Measurements from ENCODE around the gene JMJD7.

Gene JMJD7

GRCh38 chr15:41792000-41792637 lies 35.8 kb upstream of the JMJD7 start:
- DNase-seq (no peak), ATAC-seq (replicated peaks) (no peak)
- H3K4me3 Mint-ChIP-seq, result peak overlapping the region; percentile 57 to 68
- no peaks in the 10 kb centered on the region for H3K27me3 Mint-ChIP-seq
- H3K9me3 Mint-ChIP-seq, result peaks cover 2 to 4% of the 10 kb centered on the region in 2 donors
- H3K4me1 Mint-ChIP-seq, result peaks cover 66 to 85% of the 10 kb centered on the region in 2 donors
- peak overlapping the region; percentile 70 for H3K27ac Mint-ChIP-seq
- H3K36me3 Mint-ChIP-seq, result peaks cover 8 to 11% of the 10 kb centered on the region in 2 donors

DNA sequence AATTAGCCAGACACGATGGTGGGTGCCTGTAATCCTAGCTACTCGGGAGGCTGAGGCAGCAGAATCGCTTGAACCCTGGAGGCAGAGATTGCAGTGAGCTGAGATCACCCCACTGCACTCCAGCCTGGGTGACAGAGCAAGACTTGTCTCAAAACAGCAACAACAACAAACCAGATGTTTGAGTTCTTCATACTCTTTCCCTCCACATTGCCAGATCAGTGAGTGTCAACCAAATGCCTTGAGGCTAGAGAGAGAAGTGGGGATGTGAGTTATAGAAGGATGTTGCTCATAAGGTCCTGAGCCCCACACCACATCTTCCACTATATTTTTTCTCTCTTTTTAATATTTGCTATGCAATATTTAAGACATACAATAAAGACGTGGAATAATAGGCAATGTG lies 33.8 kb upstream of the JMJD7 start:
- Mint-ChIP-seq H3K4me1 (peaks cover 72 to 88% of the 10 kb centered on the region in 2 donors), H3K27me3 (no peaks in the 10 kb centered on the region), H3K36me3 (peaks cover 8 to 11% of the 10 kb centered on the region in 2 donors), H3K4me3 (no peak overlapping the region), H3K27ac (peak overlapping the region; percentile 25), H3K9me3 (peaks cover 2 to 4% of the 10 kb centered on the region in 2 donors)
- DNase-seq, result no peak
- no peak for ATAC-seq (replicated peaks)

DNA sequence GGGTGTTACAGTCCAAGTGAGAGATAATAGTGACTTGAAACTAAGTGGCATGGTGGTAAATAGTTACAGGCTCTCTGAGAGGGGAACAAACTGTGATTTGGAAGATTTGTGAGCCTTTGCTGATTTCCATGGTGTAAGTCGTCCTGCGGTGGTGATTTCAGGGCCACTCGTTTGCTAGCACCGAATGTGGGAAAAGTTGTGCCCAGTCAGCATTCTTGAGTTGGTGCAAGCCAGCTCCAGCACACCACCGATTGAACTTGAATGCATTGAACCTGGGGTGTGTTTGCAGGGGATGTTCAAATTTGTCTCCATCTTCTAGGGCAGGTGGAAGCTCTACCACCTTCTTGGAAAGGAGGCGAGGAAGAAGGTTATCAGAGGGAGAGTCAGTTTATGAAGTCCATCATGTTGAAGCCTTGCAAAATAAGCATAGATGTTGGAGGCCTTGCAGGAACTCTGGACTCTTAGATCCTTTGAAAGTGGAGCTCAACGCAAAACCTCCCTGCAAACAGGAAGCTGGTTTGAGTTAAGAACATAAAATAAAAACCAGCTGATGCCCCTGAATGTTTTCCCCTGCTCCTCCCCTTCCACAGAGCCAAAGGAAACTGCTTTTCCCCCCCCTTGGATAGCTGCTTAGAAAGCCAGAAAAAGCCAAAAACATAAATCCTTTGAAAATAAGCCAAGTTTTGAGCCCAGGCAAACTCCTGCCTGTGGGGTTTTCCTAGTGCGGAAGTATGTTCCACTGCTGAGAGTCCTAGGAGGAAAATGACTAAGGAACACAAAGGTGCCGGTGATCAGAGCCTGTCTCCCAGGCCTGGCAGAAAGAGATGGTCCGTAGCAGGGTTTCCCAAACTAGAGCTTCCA lies 31.7 kb upstream of the JMJD7 start:
- DNase-seq, result no peak
- H3K27ac Mint-ChIP-seq, result peak overlapping the region; percentile 42
- no peak for ATAC-seq (replicated peaks)

DNA sequence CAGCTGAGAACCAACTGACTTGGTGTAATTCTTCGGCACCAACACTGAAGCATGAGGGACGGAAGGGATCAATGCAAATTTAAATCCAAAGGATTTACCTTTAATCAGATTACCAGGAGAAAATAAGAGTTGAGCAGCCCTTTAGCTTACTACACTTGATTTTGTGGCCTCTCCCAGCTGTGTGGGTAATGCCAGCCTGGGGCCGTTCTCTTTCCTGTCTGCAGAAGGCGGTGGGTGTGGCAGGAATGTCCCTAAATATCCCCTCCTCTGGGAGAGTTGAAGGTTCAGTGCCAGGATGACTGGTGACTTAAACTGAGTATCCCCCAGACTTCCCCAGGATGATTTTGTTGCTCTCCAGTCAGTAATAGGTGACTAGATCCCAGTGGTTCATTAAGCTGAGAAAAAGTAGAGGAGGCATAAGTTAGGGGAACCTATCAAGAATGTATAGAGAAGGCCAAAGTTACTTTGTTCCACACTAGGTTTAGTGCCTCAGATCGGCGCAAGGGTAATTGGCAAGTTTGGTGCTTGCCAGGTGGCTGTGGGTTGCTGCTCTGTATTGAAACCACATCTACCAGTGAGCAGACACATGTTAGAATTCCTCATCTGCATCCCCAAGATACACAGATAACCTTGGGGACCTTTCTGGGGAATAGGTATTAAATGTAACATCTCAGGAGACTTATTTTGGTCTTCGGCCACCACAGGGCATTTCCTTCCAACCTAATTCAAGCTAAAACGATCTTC lies 30.5 kb upstream of the JMJD7 start:
- peaks cover 51 to 72% of the 10 kb centered on the region in 2 donors for H3K4me1 Mint-ChIP-seq
- ATAC-seq (replicated peaks) (peak; percentile 5 to 27), DNase-seq (peak; percentile 30)
- H3K4me3 Mint-ChIP-seq, result peak overlapping the region; percentile 31 to 34
- no peaks in the 10 kb centered on the region for H3K27me3 Mint-ChIP-seq
- H3K9me3 Mint-ChIP-seq, result peaks cover 2 to 4% of the 10 kb centered on the region in 2 donors
- H3K36me3 Mint-ChIP-seq, result peaks cover 23 to 29% of the 10 kb centered on the region in 2 donors
- H3K27ac Mint-ChIP-seq, result peak overlapping the region; percentile 72

More for the DNA sequence above, 31.7 kb upstream of the JMJD7 start:
- H3K27me3 Mint-ChIP-seq, result no peaks in the 10 kb centered on the region
- H3K36me3 Mint-ChIP-seq, result peaks cover 24 to 26% of the 10 kb centered on the region in 2 donors
- no peak overlapping the region for H3K4me3 Mint-ChIP-seq
- peaks cover 62 to 84% of the 10 kb centered on the region in 2 donors for H3K4me1 Mint-ChIP-seq
- peaks cover 2 to 4% of the 10 kb centered on the region in 2 donors for H3K9me3 Mint-ChIP-seq

DNA sequence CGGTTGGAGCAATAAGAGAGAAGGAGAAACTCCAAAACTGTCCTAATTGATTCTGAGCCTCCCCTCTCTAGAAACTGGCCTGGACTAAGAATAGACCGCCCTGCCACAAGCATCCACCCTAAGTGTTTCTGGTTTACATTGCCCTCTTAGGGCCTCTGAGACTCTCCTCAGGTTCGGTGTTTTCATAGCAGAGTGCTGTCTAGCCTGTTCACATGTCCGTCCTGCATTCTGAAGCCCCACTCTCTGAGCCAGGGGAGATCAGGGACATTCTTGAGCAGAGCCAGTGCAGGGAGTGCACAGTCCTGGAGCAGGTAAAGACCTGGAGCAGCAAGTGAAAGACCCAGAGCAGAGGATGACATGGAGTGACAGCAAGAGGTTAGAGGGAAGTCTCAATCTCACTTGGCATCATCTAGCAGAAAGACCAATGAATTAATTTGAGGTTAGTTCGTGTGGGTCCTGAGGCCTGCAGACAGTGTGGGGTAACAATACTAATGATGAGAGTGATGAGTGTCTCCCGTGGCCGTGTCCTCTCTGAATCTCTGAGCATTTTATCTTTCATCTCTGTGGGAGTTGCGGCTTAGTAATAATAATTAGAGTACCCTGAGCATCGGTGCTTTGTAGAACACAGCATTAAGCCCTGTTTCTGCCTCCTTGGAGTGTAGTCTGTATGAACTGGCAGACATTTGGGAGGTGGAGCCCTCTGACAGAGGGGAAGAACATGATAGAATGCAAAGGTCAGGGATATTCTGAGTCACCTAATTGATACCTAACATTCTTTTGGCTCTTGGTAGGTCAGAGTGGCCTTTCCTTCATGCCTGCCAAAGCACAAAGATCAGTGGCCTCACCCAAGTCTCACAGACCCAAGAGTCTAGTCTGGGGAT lies 29.0 kb upstream of the JMJD7 start:
- Mint-ChIP-seq H3K4me3 (peak overlapping the region; percentile 27 to 60), H3K9me3 (peaks cover 2 to 4% of the 10 kb centered on the region in 2 donors), H3K4me1 (peaks cover 44 to 66% of the 10 kb centered on the region in 2 donors), H3K36me3 (peaks cover 23 to 28% of the 10 kb centered on the region in 2 donors), H3K27ac (peak overlapping the region; percentile 72), H3K27me3 (no peaks in the 10 kb centered on the region)
- DNase-seq (no peak), ATAC-seq (replicated peaks) (peak; percentile 87 to 91)

DNA sequence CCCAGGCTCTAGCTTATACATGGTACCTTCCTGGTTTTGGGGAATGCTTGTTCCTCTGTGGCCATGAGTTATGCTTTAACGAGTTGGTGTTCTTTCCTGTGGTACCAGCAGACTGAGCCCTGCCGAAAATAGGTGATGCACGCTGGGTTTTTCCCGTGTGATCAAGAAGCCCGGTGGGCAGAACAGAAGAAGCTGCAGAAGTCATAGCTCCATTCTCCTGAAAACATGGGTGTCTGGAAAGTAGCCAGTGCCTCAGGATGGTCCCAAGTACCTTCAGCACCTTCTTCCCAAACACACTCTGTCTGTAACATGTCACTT lies 28.4 kb upstream of the JMJD7 start:
- Mint-ChIP-seq H3K4me1 (peaks cover 42 to 66% of the 10 kb centered on the region in 2 donors), H3K27ac (peak overlapping the region; percentile 72)

DNA sequence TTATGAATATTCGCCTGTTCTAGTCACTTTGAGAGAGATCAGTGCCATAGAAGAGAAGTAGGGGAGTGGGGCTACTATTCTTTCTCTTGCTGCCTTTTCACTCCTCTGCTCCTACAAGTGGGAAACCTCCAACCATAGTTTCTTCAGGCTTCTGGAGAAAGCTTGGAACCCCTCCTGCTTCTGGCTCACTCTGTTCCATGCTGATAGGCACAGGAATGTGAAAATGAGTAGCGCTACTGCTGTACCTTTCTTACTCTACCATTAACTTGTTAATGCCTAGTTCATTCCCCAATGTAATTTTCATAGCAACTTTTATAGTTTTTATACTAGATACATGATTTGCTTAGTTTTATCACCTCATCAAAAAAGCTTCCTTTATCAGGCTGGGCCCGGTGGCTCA lies 26.7 kb upstream of the JMJD7 start:
- ATAC-seq (replicated peaks) (no peak), DNase-seq (no peak)
- Mint-ChIP-seq H3K9me3 (no peaks in the 10 kb centered on the region), H3K27ac (no peak overlapping the region), H3K27me3 (no peaks in the 10 kb centered on the region), H3K36me3 (peaks cover 25 to 33% of the 10 kb centered on the region in 2 donors), H3K4me3 (no peak overlapping the region), H3K4me1 (peaks cover 39 to 56% of the 10 kb centered on the region in 2 donors)

More for the DNA sequence above, 28.4 kb upstream of the JMJD7 start:
- peaks cover 2 to 4% of the 10 kb centered on the region in 2 donors for H3K9me3 Mint-ChIP-seq
- peak overlapping the region in 1 of 2 donors; percentile 60 for H3K4me3 Mint-ChIP-seq
- DNase-seq (peak; percentile 44), ATAC-seq (replicated peaks) (no peak)
- H3K27me3 Mint-ChIP-seq, result no peaks in the 10 kb centered on the region
- H3K36me3 Mint-ChIP-seq, result peaks cover 26 to 32% of the 10 kb centered on the region in 2 donors

- DNase-seq, result no peak
- peaks cover 34 to 48% of the 10 kb centered on the region in 2 donors for H3K4me1 Mint-ChIP-seq
- no peaks in the 10 kb centered on the region for H3K27me3 Mint-ChIP-seq
- no peak overlapping the region for H3K4me3 Mint-ChIP-seq
- no peaks in the 10 kb centered on the region for H3K9me3 Mint-ChIP-seq
- no peak for ATAC-seq (replicated peaks)
- peaks cover 27 to 34% of the 10 kb centered on the region in 2 donors for H3K36me3 Mint-ChIP-seq
- no peak overlapping the region for H3K27ac Mint-ChIP-seq
These were observed 25.9 kb upstream of the JMJD7 start for GRCh38 chr15:41801850-41802455.

DNA sequence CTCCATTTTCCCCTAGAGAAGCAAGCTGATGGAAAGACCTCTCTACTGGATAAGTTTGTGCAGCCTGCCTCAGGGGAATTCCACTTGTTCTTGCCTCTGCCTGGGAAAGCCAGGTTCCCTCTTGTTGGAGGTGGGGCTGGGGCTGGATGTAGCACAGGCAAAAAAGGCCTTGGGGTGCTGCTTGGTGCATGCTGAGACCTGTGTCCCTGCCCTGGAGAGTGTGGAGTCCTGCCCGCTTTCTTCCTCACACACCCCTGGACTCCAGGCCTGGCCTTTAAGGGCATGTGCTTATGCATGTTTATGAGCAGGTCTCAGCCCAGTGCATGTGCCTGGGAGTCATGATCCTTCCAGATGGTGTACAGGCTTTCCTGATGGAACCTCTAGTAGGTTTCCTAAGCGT lies 23.5 kb upstream of the JMJD7 start:
- H3K4me1 Mint-ChIP-seq, result peaks cover 16 to 32% of the 10 kb centered on the region in 2 donors
- no peaks in the 10 kb centered on the region for H3K27me3 Mint-ChIP-seq
- no peak overlapping the region for H3K4me3 Mint-ChIP-seq
- H3K27ac Mint-ChIP-seq, result no peak overlapping the region
- DNase-seq (no peak), ATAC-seq (replicated peaks) (no peak)
- H3K9me3 Mint-ChIP-seq, result no peaks in the 10 kb centered on the region
- H3K36me3 Mint-ChIP-seq, result peaks cover 30 to 34% of the 10 kb centered on the region in 2 donors

DNA sequence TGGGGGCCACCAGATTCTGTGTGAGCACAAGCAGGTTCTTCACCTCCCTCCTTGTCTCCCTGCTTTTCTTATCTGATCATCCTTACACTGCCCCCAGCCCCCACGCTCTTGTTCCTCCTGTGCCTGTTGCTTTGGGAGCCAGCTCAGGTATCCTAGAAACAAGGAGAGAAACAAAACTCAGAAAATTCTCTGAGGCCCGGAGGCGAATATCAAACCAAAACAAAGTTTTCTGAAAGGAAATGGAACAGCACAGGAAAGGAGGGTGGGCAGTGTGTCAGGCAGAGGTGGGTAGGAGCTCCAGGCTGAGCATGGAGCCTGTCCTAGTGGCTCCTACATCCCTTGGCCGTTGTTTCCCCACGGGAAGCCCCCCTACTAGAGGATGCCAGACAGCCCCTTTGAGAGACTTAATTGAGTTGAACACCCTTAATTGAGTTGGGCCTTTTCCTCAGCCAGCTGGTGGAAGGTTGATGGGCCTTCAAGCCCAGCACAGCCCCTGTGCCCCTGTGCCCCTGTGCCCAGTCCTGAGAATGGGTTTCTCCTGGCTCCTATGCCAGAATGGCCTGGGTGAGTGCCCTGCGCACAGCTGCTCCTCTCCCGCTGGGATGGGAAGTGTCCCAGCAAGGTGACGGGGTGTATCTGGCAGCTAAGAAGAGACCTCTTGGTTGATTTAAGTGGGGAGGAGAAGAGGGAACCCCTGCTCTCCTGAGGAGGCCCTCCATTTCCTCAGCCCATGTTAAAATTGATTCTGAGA lies 22.8 kb upstream of the JMJD7 start:
- peak overlapping the region; percentile 22 for H3K27ac Mint-ChIP-seq
- peaks cover 25 to 34% of the 10 kb centered on the region in 2 donors for H3K36me3 Mint-ChIP-seq
- DNase-seq (no peak), ATAC-seq (replicated peaks) (no peak)
- no peak overlapping the region for H3K4me3 Mint-ChIP-seq
- H3K9me3 Mint-ChIP-seq, result no peaks in the 10 kb centered on the region
- no peaks in the 10 kb centered on the region for H3K27me3 Mint-ChIP-seq
- peaks cover 16 to 32% of the 10 kb centered on the region in 2 donors for H3K4me1 Mint-ChIP-seq

DNA sequence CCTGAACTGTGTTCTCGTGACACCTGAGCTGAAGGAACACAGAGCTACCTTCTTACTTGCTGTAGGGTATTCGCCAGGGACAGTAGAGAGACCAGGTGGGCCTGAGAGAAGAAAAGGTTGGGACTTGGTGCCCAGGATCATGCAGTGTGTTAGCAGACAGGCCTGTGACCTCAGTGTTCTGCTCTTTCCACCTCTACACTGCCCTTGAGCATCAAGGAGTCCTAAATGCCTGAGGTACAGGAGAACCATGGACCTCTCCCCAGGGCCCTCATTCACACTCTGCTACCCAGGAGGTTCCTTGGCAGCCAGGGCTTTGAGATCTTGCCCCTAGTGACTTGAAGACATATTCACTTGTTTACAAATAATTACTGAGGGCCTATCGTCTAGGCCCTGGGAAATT lies 22.2 kb upstream of the JMJD7 start:
- Mint-ChIP-seq H3K27ac (peak overlapping the region; percentile 59), H3K4me1 (peaks cover 14 to 30% of the 10 kb centered on the region in 2 donors), H3K27me3 (no peaks in the 10 kb centered on the region), H3K4me3 (no peak overlapping the region), H3K9me3 (no peaks in the 10 kb centered on the region), H3K36me3 (peaks cover 19 to 30% of the 10 kb centered on the region in 2 donors)
- DNase-seq (no peak), ATAC-seq (replicated peaks) (no peak)

GRCh38 chr15:41806291-41807181 lies 21.4 kb upstream of the JMJD7 start:
- DNase-seq, result no peak
- Mint-ChIP-seq H3K9me3 (no peaks in the 10 kb centered on the region), H3K27me3 (no peaks in the 10 kb centered on the region), H3K4me3 (no peak overlapping the region), H3K4me1 (peaks cover 17 to 37% of the 10 kb centered on the region in 2 donors), H3K36me3 (peaks cover 10 to 22% of the 10 kb centered on the region in 2 donors), H3K27ac (no peak overlapping the region)
- ATAC-seq (replicated peaks), result peak; percentile 26 to 43
